ENCODE measurements around the gene CAMK2B. TPM values are rescaled to one million over a fixed set of nuclear protein-coding genes. Genes with fewer than 3 reads are reported as not detected.
A peak's percentile ranks its signal among the peaks of the same experiment; 100 is the strongest.

The CAMK2B gene
- total RNA-seq, 1 experiment from 2014 or later, result not detected

DNA sequence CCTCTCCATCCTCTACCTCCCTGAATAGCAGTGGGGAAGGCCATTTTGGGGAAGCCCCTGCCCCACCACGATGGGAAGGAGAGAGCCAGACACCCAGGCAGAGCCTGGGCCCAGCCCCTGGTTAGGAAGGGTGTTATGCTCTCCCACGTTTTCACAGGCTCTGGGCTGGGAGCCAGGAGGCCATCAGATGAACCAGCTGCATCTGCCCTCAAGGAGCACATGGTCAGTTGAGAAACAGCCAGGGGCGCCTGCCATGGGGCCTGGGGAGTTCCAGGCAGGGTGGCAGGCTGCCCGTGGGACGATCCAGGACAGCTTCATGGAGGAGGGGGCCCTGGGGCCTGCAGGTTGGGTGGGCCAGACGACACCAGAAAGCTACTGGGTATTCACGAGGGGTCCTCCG is 47.5 kb downstream of the CAMK2B start:
- H3K27ac Mint-ChIP-seq (ENCODE audit: unreplicated experiment), result no peak overlapping the region
- no peaks in the 10 kb centered on the region for H3K4me1 ChIP-seq
- H3K9me3 ChIP-seq, result no peaks in the 10 kb centered on the region
- no peaks in the 10 kb centered on the region for H3K27me3 ChIP-seq (replicated peaks; ENCODE audit: control insufficient read depth, insufficient read depth, low read length)
- POLR2A ChIA-PET, result no interaction called here
- H3K4me3 Mint-ChIP-seq (ENCODE audit: unreplicated experiment), result no peak overlapping the region
- no peaks in the 10 kb centered on the region for H3K4me1 Mint-ChIP-seq (ENCODE audit: low read depth, unreplicated experiment)
- intact Hi-C loops (cut with micrococcal nuclease; ENCODE audit: unreplicated experiment), result no loop called here
- no peaks in the 10 kb centered on the region for H3K36me3 Mint-ChIP-seq (ENCODE audit: insufficient read depth, unreplicated experiment)
- H3K9me3 Mint-ChIP-seq (ENCODE audit: unreplicated experiment), result no peaks in the 10 kb centered on the region
- no TSS peak for BruUV-seq (replicated peaks)
- H3K4me3 ChIP-seq (ENCODE audit: low read depth, low read length), result no peak overlapping the region
- CTCF ChIA-PET, result no interaction called here
- no peaks in the 10 kb centered on the region for H3K36me3 ChIP-seq (ENCODE audit: control insufficient read depth, insufficient read depth, low read length)
- no peaks in the 10 kb centered on the region for H3K27me3 Mint-ChIP-seq (ENCODE audit: insufficient read depth, unreplicated experiment)
- peak in 1 of 2 experiments; percentile 25 for DNase-seq
- TF ChIP-seq, protein P1, sequence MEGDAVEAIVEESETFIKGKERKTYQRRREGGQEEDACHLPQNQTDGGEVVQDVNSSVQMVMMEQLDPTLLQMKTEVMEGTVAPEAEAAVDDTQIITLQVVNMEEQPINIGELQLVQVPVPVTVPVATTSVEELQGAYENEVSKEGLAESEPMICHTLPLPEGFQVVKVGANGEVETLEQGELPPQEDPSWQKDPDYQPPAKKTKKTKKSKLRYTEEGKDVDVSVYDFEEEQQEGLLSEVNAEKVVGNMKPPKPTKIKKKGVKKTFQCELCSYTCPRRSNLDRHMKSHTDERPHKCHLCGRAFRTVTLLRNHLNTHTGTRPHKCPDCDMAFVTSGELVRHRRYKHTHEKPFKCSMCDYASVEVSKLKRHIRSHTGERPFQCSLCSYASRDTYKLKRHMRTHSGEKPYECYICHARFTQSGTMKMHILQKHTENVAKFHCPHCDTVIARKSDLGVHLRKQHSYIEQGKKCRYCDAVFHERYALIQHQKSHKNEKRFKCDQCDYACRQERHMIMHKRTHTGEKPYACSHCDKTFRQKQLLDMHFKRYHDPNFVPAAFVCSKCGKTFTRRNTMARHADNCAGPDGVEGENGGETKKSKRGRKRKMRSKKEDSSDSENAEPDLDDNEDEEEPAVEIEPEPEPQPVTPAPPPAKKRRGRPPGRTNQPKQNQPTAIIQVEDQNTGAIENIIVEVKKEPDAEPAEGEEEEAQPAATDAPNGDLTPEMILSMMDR (IDR thresholded peaks at IDR 0.05; ENCODE audit: insufficient read depth in 1 of 2, low read depth in 1 of 2, low read length in 1 of 2, severe bottlenecking in 1 of 2, unreplicated experiment in 1 of 2), result no peak

DNA sequence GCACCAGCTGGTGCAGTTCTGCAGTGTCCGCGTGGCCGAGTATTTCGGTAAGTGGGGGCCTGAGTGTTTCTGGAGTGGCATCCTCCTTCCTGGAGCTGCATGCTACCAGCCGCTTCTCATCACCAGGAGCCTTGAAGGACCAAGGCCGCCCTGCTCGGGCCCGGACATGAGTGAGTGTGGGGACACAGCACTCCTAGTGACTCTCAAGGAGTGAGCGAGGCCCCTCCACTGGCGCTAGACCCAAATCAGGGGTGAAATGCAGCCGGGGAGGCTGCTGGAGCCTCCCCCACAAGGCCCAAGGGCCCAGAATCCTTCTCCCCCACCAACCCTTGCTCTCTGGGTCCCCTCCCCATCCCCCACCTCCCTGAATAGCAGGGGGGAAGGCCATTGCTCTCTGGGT is 48.0 kb downstream of the CAMK2B start:
- intact Hi-C loops (cut with micrococcal nuclease; ENCODE audit: unreplicated experiment), result no loop called here
- Histone ChIP-seq H3K27me3 (replicated peaks; ENCODE audit: control insufficient read depth, insufficient read depth, low read length) (no peaks in the 10 kb centered on the region), H3K9me3 (no peaks in the 10 kb centered on the region), H3K36me3 (ENCODE audit: control insufficient read depth, insufficient read depth, low read length) (no peaks in the 10 kb centered on the region), H3K4me1 (no peaks in the 10 kb centered on the region), H3K4me3 (ENCODE audit: low read depth, low read length) (no peak overlapping the region)
- Mint-ChIP-seq H3K4me3 (ENCODE audit: unreplicated experiment) (no peak overlapping the region), H3K27ac (ENCODE audit: unreplicated experiment) (no peak overlapping the region), H3K36me3 (ENCODE audit: insufficient read depth, unreplicated experiment) (no peaks in the 10 kb centered on the region), H3K9me3 (ENCODE audit: unreplicated experiment) (no peaks in the 10 kb centered on the region), H3K27me3 (ENCODE audit: insufficient read depth, unreplicated experiment) (no peaks in the 10 kb centered on the region), H3K4me1 (ENCODE audit: low read depth, unreplicated experiment) (no peaks in the 10 kb centered on the region)
- POLR2A ChIA-PET, result no interaction called here
- CTCF ChIA-PET, result no interaction called here
- peak in 1 of 2 experiments; percentile 20 for DNase-seq
- no TSS peak for BruUV-seq (replicated peaks)
- TF ChIP-seq, protein P1 (IDR thresholded peaks at IDR 0.05; ENCODE audit: insufficient read depth in 1 of 2, low read depth in 1 of 2, low read length in 1 of 2, severe bottlenecking in 1 of 2, unreplicated experiment in 1 of 2), result no peak

DNA sequence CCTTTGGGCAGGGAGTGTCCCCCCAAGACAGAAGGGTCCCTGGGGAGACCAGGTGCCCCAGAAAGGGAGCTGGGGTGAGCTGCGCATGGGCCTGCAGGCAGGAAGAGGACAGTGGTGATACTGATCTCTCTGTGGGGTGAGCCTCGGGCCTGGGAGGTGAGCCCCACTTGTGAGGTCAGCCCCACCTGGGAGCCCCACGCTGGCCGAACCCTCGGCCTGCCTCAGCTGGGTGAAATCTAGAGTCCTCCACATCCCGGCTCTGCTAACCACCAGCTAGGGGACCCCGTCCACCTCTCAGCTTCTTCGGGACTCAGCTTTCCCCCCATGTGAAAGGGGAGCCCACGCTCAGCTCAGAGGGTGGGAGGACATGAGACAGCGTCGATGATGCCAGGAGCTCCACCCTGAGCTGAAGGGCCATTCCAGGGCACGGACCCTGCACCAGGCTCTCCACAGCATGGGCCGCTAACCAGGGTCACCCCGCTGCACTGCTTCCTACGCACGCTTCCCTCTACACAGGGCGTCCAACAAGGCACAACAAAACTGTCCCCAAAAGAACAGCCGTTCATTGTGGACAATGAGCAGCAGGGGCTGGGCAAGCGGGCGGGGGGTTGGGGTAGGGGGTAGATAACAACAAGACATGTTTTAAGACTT is 48.7 kb downstream of the CAMK2B start:
- Histone ChIP-seq H3K4me3 (ENCODE audit: low read depth, low read length) (no peak overlapping the region), H3K27me3 (replicated peaks; ENCODE audit: control insufficient read depth, insufficient read depth, low read length) (no peaks in the 10 kb centered on the region)
- H3K4me3 Mint-ChIP-seq (ENCODE audit: unreplicated experiment), result no peak overlapping the region

More for the DNA sequence above, 48.7 kb downstream of the CAMK2B start:
- Mint-ChIP-seq H3K36me3 (ENCODE audit: insufficient read depth, unreplicated experiment) (no peaks in the 10 kb centered on the region), H3K9me3 (ENCODE audit: unreplicated experiment) (no peaks in the 10 kb centered on the region), H3K27ac (ENCODE audit: unreplicated experiment) (no peak overlapping the region), H3K4me1 (ENCODE audit: low read depth, unreplicated experiment) (no peaks in the 10 kb centered on the region), H3K27me3 (ENCODE audit: insufficient read depth, unreplicated experiment) (no peaks in the 10 kb centered on the region)
- H3K36me3 ChIP-seq (ENCODE audit: control insufficient read depth, insufficient read depth, low read length), result no peaks in the 10 kb centered on the region
- intact Hi-C loops (cut with micrococcal nuclease; ENCODE audit: unreplicated experiment), result no loop called here
- no peak for DNase-seq
- CTCF ChIA-PET, result no interaction called here
- POLR2A ChIA-PET, result no interaction called here
- BruUV-seq (replicated peaks), result no TSS peak
- H3K9me3 ChIP-seq, result no peaks in the 10 kb centered on the region
- H3K4me1 ChIP-seq, result no peaks in the 10 kb centered on the region
- TF ChIP-seq, protein P1 (IDR thresholded peaks at IDR 0.05; ENCODE audit: insufficient read depth in 1 of 2, low read depth in 1 of 2, low read length in 1 of 2, severe bottlenecking in 1 of 2, unreplicated experiment in 1 of 2), result no peak

Measured in Caco-2 (cell line).